ENCODE data around the gene ERCC5.
A peak's percentile ranks its signal among the peaks of the same experiment; 100 is the strongest.

Gene ERCC5

DNA sequence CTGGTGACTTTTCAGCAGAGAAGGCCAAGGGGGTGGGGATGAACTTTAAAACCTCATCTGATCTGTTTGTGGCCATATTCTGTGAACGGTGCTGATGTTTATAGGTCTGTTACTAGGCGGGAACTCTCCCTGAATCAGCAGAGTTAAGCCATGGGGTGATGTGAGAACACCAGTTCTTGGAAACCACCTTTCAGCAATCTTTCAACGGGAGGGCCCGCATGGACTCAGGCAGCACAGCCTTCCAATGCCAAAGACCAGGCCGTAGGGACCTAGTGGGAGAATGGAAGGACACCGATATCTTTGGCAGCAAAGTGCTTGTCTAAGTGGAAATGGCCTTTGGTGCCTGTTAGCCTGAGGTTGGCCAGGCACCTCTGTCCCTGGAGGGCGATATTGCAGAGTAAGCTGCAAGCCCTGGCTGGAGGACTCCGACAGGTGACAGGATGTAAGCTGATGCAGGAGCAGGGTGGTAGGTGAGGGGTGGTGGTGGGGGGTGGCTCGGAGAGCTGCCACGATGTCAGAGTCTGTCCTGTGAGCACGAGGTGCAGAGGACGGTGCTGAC, 57.0 kb downstream of the ERCC5 start:
- no peak for DNase-seq (ENCODE audit: low read depth)
- H3K4me3 ChIP-seq (ENCODE audit: low read length) = no peak overlapping the region
- TF ChIP-seq CTCF (conservative IDR thresholded peaks at IDR 0.05; ENCODE audit: low read depth, low read length) = no peak

DNA sequence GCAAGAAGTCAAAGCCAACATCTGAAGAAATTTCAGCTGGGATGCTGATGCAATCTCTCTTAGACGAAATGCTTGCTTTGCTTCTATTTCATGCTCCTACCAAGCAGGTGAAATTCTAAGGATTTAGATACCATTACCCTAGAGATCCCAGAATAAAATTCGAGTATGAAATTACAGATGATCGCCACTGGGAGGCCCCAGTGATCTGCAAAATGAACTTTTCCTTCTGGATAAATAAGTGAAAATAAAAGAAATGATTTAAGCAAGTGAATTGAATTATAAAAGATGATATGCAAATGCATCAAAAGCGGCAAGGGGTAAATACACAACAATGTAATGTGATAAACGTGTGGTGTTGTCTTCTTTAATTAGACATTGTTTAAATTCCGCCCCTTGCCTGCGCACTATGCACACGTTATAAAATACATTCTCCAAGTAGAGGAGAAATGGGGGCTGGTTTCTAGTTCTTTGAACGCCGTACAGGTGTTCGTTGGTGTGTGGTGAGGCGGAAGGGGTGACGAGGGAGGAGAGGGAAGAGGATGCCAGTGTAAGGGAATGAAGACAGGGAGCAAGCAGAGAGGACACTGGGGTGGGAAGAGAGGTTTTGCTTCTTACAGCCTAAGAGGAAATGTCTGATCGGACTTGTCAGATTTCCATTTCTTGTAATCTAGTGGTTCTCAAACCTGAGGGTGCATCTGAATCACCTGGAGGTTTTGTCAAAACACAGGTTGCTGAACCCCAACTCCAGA, 58.0 kb downstream of the ERCC5 start:
- no peak overlapping the region for H3K4me3 ChIP-seq (ENCODE audit: low read length)
- peak; percentile 65 for TF ChIP-seq CTCF (conservative IDR thresholded peaks at IDR 0.05; ENCODE audit: low read depth, low read length)
- no peak for DNase-seq (ENCODE audit: low read depth)

DNA sequence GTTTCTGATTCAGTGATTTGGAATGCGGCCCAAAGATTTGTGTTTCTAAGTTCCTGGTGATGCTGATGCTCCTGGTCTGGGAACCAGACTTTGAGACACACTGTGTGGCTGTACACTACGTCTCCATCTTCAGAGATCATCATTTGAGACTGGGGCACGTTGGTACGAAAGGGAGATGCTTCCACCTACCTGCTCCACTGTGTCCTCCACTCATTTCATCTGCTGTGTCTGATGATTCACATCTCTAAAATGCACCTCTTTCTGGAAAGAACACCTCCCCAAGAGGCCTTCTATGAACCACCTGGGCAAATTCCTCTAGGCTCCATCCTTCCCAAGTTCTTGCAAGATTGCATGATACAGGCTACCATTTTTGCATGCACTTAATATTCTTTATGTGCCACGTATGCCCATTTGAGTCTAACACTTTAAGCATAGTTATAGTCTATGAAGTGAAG, 58.6 kb downstream of the ERCC5 start:
- no peak overlapping the region for H3K4me3 ChIP-seq (ENCODE audit: low read length)
- DNase-seq (ENCODE audit: low read depth) = no peak
- no peak for TF ChIP-seq CTCF (conservative IDR thresholded peaks at IDR 0.05; ENCODE audit: low read depth, low read length)

GRCh38 chr13:102905905-102906771, 60.3 kb downstream of the ERCC5 start:
- DNase-seq (ENCODE audit: low read depth) = no peak
- TF ChIP-seq CTCF (conservative IDR thresholded peaks at IDR 0.05; ENCODE audit: low read depth, low read length) = no peak
- H3K4me3 ChIP-seq (ENCODE audit: low read length) = no peak overlapping the region

DNA sequence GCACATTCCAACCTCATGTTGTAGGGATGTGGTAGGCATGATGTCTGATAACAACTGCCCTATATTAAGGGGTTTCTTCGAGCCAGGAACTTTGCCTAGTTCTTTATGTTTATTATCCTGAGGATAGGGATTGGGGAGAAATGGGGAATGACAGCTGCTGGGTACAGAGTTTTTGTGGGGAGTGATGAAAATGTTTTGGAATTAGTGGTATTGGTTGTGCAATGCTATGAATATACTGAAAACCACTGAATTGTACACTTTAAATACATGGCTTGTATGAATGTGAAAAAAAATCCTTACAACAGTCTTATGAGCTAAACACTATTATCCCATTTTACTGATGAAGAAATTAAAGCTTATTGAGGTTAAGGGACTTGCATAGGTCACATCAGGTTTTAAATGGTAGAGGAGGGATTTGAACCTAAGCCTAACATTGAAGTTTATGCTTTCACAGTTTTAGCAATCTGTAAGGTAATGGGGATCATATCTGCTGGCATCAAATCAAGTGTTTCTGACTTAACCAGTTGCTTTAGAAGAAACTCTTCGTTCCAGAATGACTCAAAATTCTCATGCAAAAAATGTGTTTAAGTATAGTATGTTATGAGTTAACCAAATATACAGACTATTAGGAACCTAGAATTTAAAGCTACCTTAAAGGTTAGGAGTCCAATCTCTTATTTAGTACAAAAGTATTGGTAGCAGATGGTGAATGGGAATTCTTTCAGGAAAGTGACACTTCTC, 61.4 kb downstream of the ERCC5 start:
- no peak for TF ChIP-seq CTCF (conservative IDR thresholded peaks at IDR 0.05; ENCODE audit: low read depth, low read length)
- H3K4me3 ChIP-seq (ENCODE audit: low read length) = no peak overlapping the region
- no peak for DNase-seq (ENCODE audit: low read depth)

GRCh38 chr13:102907886-102908515, 62.2 kb downstream of the ERCC5 start:
- H3K4me3 ChIP-seq (ENCODE audit: low read length) = no peak overlapping the region
- TF ChIP-seq CTCF (conservative IDR thresholded peaks at IDR 0.05; ENCODE audit: low read depth, low read length) = no peak
- DNase-seq (ENCODE audit: low read depth) = no peak

Measured in retinal pigment epithelial cell (primary cell).